Endothelial cell of hepatic sinusoid (primary cell): ENCODE data around the gene PICK1.

ENCODE experiments used
- in situ Hi-C: cut with HindIII; loops from 2 replicates; pipeline ENCODE4 v1.10.0; 2017; ENCODE audit warnings: low sequenced_read_pairs

PICK1 gene

GRCh38 chr22:38085501-38085900 lies 28.3 kb downstream of the PICK1 start:
- in situ Hi-C loops = no loop called here

- in situ Hi-C loops = no loop called here
Observed at GRCh38 chr22:38086001-38086845, 29.0 kb downstream of the PICK1 start.

DNA sequence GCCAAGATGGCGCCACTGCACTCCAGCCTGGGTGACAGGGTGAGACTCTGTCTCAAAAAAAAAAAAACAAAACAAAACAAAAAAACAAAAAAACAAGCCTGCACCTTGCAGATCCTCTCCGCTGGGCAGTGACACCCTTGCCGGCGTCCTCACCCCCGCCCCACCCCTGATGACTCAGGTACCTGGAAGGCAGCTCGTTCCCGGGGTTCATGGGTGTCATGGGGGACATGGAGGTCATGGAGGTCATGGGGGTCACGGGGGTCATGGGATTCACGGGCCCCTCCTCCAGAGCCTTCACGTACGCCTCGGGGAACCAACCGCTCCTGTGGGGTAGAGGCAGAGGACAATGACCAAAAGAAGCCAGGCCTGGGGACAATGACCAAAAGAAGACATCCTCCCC lies 29.7 kb downstream of the PICK1 start:
- in situ Hi-C loops = no loop called here

DNA sequence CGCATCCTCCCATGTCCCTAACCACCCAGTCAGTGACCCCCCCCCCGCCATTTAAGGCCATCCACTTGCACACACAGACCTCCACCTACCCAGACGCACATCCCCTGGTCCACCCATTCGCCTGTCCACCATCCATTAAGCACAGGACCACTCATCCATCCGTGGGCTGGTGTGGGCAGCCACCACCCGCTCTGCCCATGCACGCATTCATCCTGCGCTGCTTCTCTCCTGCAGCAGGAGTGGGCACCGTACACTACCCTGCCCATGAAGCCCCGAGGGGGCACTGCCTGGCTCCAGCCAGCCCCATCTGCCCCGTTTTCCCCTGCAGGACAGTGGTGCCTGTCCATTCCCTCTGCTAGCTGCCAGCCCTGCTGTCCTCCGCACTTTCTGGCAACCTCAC lies 30.7 kb downstream of the PICK1 start:
- in situ Hi-C loops = no loop called here

- in situ Hi-C loops = no loop called here
Observed at GRCh38 chr22:38088629-38089473, 31.6 kb downstream of the PICK1 start.

DNA sequence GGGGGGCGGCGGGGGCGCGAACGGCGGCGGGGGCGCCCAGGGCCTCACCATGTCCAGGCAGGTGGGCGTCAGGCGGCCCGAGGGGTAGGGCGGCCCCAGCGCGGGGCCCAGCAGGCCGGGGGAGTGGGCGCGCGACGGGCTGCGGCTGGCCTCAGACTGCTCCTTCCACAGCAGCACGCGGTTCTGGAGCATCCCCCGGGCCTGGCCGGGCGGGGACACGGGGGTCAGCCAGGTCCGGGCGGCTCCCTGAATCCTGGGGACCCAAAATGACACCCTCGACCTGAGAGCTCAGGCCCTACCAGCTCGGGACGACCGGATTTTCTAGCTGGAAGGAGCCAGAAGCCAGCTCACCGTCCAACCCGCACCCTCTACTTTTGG lies 32.3 kb downstream of the PICK1 start:
- in situ Hi-C loops = no loop called here

DNA sequence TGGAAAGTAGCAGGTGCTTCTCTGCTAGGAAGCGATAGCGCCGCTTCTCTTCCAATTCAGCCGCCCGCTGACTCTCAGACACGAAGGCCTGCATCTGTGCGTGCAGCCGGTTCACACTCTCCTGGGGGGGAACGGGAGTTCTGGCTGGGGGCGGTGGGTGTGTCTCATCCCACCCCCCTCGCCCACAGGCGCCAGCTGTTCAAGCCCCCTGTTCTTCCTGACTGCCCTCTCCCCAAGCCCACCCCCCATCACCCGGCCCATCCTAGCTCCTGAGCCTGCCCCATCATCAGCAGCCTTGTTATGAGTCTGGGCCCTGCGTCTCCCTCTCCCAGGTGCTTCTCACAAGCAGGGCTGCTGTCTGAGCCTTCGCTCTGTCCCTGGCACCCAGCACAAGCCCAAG lies 39.9 kb downstream of the PICK1 start:
- in situ Hi-C loops = loop anchor here (10.0 kb wide), 1 partner anchor 132 kb away; no protein-coding TSS in a partner anchor

- in situ Hi-C loops = loop anchor here (10.0 kb wide), 1 partner anchor 133 kb away; no protein-coding TSS in a partner anchor
Observed at GRCh38 chr22:38097557-38098409, 40.6 kb downstream of the PICK1 start.

DNA sequence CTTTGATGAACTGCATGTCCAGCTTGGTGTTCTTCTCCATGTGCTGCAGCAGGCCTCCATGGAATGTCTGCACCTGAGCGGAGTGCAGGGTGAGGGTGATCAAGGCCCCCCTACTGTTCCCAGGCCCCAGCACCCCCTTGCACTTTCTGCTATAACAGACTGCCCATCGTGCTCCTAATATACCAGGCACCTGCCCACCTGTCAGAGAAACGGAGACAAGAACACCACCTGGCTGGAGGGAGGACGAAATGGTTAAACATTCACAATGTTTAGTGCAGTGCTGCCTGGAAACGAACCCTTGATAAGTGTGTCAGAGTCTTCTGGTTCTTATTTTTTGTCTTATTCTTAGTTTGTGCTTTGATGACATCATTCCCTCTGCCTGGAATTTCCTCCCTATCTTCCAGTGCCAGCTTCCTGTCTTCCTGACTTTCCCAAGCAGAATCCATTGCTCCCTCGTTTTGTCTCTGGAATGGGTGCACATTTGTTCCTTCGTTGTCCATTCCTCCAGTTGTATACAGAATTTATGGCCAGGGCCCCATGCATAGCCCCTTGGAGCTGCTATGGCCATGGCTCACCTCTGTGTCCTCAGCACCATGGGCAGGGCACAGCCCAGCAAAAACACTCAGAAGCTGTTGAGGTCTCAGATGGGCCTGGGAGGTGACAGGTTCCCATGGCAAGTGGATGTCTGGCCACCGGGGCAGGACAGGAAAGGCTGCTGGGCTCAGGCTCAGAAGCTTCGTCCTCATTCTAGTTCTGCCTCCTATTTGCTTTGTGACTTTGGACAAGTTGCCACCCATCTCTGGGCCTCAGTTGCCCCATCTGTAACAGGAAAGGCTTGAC lies 41.4 kb downstream of the PICK1 start:
- in situ Hi-C loops = loop anchor here (10.0 kb wide), 1 partner anchor 134 kb away; no protein-coding TSS in a partner anchor

DNA sequence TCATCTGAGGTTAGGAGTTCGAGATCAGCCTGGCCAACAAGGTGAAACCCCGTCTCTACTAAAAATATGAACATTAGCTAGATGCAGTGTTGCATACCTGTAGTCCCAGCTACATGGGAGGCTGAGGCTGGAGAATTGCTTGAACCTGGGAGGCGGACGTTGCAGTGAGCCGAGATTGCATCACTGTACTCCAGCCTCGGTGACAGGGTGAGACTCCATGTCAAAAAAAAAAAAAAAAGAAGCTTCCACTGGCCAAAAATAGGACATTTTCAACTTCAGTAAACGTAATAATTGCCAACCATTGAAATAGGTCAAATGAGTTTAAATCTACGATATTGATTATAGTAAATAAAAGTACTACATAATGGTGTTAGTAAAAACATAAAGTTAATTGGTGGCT lies 46.4 kb downstream of the PICK1 start:
- in situ Hi-C loops = no loop called here

GRCh38 chr22:38104084-38104483 lies 46.9 kb downstream of the PICK1 start:
- in situ Hi-C loops = no loop called here

DNA sequence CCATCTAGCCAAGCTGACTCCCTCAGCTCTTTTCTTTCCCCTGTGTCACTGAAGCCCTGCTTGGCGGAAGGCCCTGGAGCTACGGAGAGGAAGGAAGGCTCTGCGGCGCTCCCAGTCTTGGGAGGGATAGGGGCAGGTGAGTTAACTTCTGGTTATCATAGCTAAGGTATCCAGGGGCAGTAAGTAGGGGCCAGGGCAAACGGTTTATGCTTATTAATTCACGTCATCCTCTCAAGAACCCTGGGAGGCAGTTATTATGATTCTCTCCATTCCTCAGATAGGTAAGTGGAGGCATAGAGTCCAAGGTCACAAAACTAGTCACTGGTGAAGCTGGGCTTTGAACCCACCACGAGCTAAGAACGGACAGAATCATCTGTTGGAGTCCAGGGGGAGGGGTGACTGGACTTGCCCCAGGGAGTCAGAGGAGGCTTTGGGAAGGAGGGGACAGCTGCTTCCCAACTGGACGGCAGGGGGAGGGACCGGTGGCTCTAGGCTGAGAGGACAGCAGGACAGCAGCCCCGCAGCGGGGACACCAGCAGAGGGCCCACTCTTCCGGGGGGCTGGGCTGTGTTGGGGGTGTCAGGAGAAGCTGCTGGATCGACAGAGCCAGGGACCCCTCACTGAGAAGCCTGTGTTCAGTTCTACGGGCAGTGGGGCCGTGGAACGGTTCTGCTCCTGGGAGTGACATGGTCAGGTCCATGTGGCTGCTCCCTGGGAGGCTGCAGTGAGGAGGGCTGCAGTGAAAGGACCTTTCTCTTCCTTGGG lies 49.8 kb downstream of the PICK1 start:
- in situ Hi-C loops = no loop called here

DNA sequence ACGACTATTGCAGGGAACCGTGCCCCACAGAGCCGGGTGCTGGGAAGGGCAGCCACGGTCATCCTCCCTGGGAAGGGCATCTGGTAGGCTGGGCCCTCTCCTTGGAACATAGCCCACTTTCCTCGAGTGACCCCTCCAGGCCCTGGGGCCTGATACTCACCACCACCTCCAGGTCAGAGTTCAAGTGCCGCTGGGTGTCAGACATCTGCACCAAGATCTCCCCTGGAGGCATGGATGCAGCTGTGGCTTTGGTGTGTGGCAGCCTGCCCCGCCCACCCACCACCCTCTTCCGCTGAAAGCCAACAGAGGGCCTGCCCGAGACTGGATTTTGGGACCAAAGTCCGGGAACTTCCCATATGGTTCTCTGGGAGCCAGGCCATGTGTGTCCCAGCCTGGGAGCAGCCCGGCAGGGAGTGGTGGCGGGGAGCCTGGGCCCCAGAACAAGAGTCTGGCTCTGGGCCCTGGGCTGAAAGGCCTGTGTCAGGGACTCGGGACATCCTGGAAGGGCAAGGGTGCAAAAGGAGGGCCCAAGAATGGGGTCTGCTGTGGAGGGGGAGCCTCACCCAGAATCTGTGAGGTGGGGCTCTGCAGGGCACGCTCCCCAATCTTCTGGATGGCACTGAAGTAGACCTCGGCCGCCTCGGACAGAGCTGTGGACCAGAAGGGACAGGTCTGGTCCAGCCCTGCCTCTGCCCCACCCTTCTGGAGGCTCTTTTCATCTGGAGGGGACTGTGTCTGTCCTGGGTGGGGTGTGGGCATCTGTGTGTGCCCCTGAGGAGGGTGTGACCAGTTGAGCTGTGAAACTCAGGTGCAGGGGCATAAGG lies 50.7 kb downstream of the PICK1 start:
- in situ Hi-C loops = no loop called here

DNA sequence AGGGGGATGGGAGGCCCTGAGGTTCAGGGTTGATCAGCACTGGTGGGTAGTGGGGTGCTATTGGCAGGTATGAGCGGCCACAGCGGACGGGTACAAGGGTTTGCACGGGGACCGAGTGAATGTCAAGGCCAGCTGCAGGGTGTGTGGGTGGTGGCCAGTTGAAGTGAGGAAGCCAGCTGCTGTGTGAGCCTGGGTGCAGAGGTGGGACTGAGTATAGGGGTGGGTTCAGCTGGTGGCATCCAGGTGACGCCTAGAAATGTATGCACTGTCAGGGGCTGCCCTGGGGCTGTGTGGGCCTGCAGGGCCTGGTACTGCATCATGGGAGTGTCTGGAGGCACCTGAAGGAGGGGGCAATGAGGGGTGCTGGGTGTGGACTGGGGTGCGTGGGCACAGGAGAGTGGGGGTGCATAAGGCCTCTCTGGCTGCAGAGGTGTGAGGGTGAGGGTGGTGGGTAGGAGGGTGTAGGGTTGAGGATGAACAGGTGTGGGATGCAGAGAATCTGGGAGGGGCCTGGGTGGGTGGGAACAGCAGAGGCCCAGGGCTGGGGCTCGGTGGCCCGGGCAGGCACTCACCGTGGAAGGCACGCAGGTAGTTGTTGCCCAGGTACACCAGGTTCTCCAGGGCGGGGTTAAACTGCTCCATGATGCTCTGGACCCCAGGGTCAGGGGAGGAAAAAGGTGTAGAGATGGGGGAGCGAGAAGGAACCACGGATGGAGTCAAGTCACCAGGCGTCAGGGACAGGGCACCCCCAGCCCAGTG lies 51.5 kb downstream of the PICK1 start:
- in situ Hi-C loops = no loop called here

DNA sequence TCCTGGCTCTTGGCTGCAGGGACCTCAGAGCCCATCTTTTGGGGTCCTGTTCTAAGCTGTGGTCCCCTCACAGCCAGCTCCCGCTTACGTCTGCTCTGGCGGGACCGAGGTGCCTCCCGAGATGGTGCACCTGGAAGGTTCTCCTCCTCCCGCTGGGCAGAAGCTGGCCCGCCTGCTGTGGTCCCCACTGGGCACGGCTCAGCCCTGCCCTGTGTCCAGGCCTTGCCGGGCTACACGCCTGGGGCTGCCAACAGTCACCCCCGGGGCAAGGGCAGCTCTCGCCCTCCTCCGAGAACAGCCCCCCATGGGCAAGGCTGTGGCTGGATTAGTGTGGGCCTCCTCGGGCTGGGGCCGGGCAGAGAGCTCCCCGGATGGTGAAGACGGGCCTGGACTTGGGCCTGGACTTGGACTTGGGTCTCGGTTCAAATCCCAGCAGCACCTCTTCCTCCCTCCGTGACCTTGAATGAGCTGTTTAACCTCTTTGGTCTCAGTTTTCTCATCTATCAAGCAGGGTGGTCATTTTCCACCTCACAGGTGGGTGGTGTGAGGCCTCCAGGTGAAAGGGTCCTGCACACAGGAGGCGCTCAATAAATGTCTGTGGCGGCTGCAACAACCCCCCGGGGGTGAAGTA lies 52.3 kb downstream of the PICK1 start:
- in situ Hi-C loops = no loop called here

- in situ Hi-C loops = no loop called here
Observed at GRCh38 chr22:38110008-38110862, 53.0 kb downstream of the PICK1 start, which contains the start of gene BAIAP2L2. BAIAP2L2 (minus strand) TSS chr22:38110684; CDS start chr22:38110525, 159 bp downstream.
